ENCODE results near the gene UBAP2.

Gene UBAP2

DNA sequence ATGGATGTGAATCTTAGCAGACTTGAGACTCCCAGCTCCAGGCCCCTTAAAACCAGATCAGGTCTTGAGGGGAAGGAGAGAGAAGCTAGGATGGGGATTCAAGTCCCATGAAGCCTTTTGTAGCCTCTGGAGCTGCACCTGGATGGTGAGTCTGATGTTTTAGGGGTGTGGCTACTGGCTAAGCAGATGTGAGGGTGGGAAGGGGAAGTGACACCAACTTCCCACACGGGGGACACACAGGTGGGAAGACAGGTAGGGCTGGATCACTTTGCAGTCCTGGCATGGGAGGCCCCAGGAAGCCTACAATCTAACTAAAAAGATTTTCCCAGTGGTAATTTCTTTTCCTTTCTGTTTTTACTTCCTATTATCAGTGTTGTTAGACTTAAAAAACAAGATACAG, 38.7 kb upstream of the UBAP2 start:
- TF ChIP-seq ZFX (IDR thresholded peaks at IDR 0.05), result no peak
- TF ChIP-seq, protein P1, sequence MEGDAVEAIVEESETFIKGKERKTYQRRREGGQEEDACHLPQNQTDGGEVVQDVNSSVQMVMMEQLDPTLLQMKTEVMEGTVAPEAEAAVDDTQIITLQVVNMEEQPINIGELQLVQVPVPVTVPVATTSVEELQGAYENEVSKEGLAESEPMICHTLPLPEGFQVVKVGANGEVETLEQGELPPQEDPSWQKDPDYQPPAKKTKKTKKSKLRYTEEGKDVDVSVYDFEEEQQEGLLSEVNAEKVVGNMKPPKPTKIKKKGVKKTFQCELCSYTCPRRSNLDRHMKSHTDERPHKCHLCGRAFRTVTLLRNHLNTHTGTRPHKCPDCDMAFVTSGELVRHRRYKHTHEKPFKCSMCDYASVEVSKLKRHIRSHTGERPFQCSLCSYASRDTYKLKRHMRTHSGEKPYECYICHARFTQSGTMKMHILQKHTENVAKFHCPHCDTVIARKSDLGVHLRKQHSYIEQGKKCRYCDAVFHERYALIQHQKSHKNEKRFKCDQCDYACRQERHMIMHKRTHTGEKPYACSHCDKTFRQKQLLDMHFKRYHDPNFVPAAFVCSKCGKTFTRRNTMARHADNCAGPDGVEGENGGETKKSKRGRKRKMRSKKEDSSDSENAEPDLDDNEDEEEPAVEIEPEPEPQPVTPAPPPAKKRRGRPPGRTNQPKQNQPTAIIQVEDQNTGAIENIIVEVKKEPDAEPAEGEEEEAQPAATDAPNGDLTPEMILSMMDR (conservative IDR thresholded peaks at IDR 0.05), result no peak
- H3K27ac ChIP-seq, result no peak overlapping the region

GRCh38 chr9:34086864-34087263, 38.2 kb upstream of the UBAP2 start:
- TF ChIP-seq ZFX (IDR thresholded peaks at IDR 0.05), result no peak
- TF ChIP-seq, protein P1 (conservative IDR thresholded peaks at IDR 0.05), result no peak
- no peak overlapping the region for H3K27ac ChIP-seq

DNA sequence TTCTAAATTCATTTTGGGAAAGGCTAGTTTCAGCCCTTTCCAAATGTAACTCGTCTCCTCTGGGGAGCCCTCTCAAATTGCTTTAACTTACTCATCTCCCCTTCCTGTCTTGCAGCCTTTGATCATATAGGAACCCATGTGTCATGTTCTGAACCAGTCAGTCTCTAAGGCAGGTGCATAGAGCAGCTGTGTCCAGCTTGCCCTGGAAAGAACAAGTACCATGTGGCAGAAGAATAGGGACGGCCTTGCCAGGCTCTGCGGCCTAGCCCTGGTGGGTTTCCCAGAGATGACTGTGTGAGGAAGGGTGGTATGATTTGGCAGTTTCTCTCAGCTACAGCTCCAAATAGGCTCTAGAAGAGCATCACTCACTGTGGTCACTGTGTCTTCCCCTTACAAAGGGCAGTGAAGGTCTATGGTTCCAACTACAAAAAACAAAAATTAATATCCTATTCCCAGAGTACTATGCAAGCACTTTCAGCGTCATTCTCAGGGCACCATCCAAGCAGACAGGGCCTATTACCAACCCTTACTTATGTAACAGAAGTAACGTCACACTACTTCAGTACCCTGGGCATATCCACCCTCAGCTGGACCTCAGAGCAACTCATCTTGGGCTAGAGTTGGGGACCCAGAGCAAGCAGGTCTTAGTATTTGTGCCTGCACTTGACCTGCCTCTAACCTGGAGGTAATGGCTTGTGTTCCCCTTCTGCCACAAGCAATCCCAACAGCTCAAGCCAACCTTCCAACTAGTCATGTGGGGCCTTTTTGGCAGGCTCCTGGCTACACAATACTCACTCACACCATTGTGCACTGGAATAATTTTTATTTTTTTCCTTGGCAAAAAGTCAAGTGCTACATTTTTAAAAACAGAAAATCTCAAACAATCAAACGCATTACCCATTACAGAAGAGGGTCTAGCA, 37.2 kb upstream of the UBAP2 start:
- TF ChIP-seq, protein P1 (conservative IDR thresholded peaks at IDR 0.05), result no peak
- no peak for TF ChIP-seq ZFX (IDR thresholded peaks at IDR 0.05)

DNA sequence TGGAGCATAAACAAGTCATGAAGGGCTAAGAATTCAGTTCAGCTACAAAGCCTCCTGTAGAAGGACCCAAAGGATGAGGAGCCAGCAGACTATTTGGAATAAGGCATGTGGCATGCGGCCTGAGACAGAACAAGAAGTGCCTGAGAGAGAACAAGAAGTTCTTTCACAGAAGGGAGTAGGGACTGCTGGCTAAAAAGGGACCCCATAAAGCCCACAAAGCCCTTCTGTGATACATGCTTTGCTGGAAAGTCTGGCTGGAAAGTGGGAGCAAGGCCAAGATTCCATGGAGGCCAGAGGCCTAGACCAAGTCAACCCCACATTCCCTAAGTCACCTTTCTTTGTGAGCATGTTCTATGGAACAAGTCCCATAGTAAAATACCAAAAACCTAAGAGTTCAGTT, 35.9 kb upstream of the UBAP2 start:
- no peak overlapping the region for H3K27ac ChIP-seq
- TF ChIP-seq ZFX (IDR thresholded peaks at IDR 0.05), result no peak
- TF ChIP-seq, protein P1 (conservative IDR thresholded peaks at IDR 0.05), result no peak

More for the DNA sequence above, 37.2 kb upstream of the UBAP2 start:
- no peak overlapping the region for H3K27ac ChIP-seq

DNA sequence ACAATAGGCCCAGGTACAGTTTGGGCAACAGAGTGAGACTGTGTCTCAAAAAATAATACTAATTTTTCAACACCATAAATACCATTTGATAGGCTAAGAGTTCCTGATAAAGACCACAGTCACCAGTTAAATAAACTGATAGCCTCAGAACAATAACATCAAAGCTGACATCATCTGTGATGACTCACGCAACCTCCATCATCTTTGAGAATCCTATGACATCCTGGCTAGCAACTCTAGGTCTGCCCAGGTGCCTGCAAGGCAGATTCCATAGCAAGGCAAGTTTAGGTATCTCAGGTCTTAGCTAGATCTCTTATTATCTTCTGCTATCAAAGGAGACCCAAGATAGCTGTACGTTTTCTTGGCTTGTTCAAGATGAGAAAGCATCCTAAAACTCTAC, 30.5 kb upstream of the UBAP2 start:
- H3K27ac ChIP-seq, result no peak overlapping the region
- TF ChIP-seq, protein P1 (conservative IDR thresholded peaks at IDR 0.05), result no peak
- TF ChIP-seq ZFX (IDR thresholded peaks at IDR 0.05), result no peak

GRCh38 chr9:34072868-34073590, 24.3 kb upstream of the UBAP2 start:
- TF ChIP-seq, protein P1 (conservative IDR thresholded peaks at IDR 0.05), result no peak
- TF ChIP-seq ZFX (IDR thresholded peaks at IDR 0.05), result no peak
- H3K27ac ChIP-seq, result peak overlapping the region; percentile 40

GRCh38 chr9:34072410-34072809, 23.7 kb upstream of the UBAP2 start:
- TF ChIP-seq ZFX (IDR thresholded peaks at IDR 0.05), result no peak
- TF ChIP-seq, protein P1 (conservative IDR thresholded peaks at IDR 0.05), result no peak
- H3K27ac ChIP-seq, result peak overlapping the region; percentile 40
